Renal pelvis (tissue), 4 donors: ENCODE results near the gene NEAT1. TPM values are rescaled to one million over a fixed set of nuclear protein-coding genes. Genes with fewer than 3 reads are reported as not detected.

Experiments used
- DNase-seq: peaks from one replicate; pipeline ENCODE4 v3.0.0-alpha.2; 2013
- polyA plus RNA-seq, 3 donors: library from polyadenylated mRNA; unstranded; fragments of 120-200 nt; gene quantifications; one replicate each; pipeline ENCODE4 v1.2.1, GENCODE V29; 2013; ENCODE audit not compliant: insufficient read length in 3 of 3

Gene NEAT1
- polyA plus RNA-seq, 3 donors = 120 to 327 (median 277) TPM

DNA sequence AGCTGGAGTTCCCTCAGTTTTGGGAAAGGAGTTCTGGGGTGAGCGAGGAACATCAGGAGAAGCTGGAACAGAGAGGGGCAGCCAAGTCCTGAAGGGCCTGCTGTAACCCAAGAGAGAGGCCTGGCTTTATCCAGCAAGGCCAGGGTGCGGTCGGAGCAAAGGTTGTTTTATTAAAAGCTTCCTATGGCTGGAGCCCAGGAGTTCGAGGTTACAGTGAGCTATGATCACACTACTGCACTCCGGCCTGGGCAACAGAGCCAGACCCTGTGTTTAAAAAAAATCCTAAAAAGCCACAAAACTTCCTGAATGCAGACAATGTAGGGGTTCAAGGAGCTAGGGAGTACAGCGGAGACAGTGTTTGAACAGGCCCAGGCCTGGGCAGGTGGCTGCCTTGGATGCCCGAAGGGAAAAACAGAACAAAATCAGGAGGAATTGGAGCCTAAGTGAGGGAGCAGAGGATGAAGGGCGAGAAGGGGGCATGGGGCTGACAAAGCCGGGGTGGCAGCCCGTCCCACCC is 54.1 kb downstream of the NEAT1 start:
- DNase-seq = no peak

DNA sequence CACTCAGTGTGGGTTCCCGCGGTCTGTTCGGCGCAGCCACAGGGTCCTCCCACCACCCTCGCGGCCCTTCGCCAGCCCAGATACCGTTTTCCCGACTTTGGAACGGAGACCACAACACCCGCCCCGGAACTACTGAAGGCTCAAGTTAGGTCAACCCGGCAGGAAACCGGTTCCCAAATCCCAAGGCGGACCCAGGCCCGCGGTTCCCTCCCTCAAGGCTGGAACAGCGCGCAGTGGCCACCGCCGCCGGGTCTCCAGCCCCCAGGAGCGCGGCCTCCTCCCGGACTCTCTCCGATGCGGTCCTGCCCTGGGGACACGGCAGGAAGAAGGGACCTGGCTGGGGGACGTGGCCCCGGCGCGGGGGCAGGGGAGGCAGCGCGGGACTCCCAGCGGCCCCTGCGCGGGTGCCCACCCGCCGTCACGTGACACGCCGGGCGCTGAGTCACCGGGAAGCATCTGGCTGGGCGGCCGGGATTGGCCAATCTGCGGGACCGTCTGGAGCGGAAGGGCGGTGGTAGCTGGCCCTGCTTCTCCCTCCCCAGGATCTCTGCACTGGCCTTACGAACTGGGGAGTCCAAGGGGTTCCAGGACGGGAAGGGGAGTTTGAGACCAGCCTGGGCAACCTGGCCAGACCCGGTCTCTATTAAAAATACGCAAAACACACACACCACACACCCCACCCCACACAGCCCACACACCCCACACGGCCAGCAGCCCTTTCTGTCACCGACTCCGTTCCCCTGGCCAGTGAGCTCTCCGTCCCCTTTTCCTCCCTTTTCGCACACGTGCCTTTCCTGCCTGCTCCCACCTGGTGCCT is 54.8 kb downstream of the NEAT1 start:
- peak; percentile 93 for DNase-seq

DNA sequence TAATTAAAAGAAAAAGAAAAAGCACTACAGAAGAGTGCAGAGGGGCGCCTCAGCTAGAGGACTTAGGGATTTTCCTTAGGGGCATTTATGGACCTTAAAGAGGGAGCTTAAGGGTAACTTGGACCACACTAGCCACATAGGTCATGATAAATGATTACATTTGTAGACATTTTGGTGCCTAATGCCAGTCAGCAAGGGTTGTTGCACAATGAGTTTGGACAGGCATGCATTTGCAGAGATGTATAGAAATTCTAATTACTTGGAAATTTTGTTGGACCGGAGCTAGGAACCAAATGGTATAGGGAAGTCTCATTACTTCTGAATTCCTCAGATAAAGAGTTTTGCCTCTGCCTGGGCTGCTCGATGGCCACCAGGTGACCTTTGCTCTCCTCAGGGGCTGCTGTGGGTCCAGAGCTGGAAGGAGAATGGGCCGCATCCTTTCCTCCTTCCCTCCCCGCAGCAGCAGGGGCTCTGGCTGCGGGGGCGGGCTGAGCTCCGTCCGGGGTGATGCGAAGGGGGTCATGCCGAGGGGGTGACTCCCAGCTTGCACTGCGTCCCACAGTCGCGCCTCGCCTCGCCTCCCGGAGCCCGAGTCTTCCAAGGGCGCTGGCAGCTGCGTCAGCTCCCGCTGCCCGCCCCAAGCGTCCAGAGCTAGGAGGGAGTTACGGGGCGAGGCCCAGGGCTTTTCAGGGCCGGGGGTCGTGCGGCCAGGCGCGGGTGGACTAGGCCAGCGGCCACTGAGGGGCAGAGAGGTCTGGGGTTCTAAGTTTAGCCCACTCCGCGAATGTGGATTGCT is 56.0 kb downstream of the NEAT1 start:
- DNase-seq = no peak

- DNase-seq = no peak
Measured at GRCh38 chr11:65479184-65480145, 56.9 kb downstream of the NEAT1 start.

DNA sequence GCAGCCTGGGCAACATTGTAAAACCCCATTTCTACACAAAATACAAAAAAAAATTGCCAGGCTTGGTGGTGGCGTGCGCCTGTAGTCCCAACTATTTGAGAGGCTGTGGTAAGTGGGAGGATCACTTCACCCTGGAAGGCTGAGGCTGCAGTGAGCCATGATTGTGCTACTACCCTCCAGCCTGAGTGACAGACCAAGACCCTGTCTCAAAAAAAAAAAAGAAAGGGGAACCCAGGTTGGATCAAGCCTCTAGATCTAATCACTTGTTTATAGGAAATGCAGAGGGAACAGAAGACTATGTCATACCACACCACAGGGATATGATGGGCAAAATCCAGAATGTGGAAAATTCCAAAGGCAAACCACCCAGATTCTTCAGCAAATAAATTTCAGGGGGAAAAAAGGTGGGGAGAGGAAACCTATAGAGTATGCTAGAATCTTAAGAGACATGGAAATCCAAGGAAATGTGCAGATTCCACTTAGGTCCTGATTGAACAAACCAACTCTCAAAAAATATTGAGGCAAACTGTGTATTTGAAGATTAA is 59.8 kb downstream of the NEAT1 start:
- no peak for DNase-seq

- DNase-seq = no peak
Measured at GRCh38 chr11:65485920-65486219, 63.3 kb downstream of the NEAT1 start.

DNA sequence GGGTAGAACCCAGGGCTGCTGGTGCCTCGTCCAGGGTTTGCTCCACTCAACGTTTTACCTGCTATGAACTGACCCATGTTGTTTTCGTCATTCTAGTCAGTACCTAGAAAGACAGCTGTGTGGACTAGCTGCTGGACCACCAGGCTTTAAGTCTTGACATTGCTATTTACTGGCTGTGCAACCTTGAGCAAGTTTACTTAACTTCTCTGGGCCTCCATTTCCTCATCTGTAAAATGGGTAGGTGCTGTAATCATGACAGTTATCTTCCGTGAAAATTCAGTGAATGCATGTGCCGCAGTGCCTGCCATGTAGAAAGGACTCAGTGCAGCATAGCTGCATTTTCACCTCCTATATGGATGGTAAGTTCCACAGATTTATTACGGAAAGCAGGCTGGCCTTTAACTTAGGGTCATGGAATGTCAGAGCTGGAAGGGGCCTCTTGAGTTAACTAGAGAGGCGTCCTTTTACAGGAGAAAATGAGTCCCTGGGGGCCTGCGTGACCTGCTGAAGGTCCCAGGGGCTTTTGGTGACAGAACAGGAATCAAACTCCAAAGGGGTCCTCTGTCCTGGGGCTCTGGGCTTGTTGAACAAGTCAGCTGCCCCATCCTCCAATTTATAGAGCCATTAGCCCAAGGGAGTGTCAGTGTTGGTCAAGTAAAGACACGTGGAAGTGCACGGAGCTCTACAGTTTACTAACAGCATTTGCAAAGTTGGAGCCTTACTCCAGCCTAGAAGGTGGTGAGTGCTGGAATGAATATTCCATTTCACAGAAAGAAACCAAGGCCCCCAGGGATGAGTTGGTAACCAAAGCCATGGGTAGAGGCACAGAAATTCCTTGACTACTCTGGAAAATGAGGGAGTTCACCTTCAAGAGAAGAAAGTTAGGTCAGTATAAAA is 64.2 kb downstream of the NEAT1 start:
- DNase-seq = no peak

DNA sequence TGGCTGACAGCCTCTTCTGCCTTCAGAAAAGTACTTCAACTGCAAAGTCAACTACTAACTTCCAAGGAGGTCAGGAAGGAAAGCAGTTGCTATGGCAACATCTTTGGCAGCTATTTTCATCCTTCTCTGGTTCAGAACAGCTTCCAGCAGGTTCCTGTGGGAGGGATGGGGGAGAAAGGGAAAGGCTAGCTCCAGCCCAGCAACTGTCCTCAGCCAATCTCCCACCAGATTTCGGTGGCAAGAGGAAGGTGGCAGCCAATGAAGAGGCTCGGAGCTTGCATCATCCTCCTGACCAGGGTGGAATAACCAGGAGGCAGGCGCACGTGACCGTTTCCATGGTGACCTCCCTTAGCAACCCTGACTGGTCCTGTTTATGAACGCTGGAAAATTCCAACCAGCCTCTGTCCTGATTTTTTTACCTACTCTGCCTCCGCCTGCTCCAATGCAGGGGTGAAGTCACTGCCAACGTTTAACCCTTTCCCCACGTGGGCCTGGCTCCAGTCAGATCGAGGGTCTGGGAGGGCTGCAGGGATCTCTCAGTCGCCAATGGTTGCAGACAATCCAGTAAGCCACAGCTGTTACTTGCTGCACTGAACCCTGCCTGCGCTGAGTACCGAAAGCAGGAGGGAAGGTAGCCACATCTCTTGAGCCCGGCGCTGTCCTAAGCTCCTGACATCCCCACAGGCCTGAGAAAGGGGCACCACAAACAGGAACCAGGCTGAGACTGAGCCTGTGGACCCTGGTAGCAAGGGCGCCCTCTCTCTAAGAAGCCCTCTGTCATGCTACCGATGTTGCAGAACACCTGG is 65.1 kb downstream of the NEAT1 start:
- DNase-seq = peak; percentile 100

DNA sequence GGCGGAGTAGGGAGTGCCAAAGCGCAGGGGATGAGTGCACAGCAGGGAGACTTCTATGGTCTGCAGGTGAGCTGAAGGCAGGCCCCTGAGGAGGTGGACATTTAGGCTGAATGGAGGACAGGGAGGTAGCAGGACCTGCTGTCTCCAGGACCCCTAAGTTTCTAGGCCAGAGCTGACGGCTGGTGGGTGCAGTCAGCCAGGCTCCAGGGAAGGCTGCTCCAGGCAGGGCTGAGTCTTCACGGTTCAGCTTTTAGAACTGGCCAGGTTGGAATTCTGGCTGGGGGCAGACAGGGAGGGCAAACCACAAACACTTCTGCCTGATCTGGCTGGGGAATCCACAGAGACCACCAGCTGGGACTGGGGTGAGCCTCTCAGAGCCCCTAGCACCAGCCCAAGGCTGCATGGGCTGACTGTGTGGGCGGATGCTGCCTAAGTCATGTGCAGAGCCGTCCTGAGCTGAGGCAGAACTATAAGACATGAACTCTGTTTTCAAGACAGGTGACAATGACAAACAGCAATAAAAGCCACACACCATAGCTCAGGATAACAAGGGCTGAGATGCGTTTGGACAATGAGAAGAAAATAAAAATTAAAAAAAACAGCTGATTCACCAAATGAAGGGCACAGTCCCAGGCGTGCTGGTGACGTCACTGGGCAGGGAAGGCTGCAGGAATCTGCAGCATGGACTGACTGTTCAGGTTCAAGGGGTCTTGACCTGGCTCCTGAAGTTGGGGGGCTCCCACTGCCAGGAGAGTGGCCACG is 65.9 kb downstream of the NEAT1 start:
- no peak for DNase-seq

DNA sequence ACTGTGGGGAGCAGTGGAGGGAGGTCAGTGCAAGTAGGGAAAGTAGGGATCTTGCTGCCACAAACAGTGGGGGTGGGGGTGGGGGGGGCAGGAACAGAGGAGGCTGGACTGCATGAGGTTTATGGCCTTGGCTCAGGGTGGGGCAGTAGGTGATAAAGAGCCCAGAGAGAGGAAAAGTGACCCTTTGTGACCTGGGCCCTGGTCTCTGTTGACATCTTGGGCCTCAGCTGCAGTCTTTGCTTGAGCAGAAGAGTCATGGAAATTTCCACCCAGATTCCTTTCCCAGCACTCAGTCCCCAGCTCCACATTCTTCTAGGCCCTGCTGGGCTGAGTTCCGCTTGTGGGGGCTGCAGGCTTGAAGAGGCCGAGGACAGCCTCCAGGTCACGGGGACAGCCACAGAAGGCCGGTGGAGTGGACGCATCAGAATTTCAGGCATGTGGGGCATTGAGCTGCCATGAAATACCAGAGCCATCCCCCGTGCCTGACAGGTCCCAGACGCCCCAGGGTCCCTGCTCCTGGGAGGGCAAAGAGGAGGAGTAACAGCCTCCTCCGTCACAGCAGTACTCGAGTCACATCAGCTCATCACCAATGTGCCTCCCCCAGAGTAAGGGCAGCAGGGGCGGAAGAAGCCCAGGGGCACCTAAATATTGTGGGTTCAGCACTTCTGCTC is 66.6 kb downstream of the NEAT1 start:
- peak; percentile 77 for DNase-seq

DNA sequence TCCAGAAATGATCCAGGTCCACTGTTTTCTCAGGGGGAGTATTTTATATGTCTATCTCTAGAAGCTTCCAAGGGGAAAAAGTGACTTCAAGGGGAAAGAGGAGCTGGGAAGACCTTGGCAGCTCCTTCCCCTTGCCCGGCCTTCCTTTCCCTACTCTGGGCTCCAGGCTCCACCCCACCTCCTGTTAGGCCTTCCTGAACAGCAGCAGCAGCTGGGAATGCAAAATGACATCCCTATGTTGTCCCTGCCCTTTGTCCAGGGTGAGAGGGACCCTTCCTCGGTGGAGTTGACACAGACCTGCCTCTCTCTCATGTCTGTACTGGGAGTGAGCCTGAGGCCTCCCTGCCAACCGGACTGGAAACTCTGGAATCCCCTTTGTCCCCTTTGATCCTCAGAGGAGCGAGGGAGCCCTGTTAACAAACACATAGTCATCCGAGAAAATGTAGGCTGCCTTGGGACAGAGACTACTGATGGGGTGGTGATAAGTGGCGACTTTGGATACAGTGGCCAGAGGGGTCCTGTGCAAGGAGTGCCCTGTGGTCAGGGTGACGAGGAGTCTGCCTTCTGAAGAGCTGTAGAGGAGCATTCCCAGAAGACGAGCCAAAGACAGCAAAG is 67.2 kb downstream of the NEAT1 start:
- DNase-seq = no peak

DNA sequence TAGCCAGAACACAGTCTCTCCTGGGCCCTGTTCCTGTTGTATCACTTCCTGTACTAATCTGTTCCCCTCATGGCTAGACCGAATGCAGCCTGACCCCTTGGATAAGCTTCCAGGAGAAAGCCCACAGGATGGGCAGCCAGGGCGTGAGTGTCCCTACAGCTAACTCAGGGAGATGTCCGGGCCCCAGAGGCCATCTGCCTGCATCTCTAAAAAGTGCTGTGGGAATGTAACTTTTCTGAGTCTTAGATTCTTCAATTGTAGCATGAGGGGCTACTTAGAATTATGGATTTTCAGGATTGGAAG is 68.5 kb downstream of the NEAT1 start:
- no peak for DNase-seq

- DNase-seq = no peak
Measured at GRCh38 chr11:65491614-65492386, 69.2 kb downstream of the NEAT1 start.

- no peak for DNase-seq
Measured at GRCh38 chr11:65492387-65492636, 69.7 kb downstream of the NEAT1 start.

GRCh38 chr11:65492637-65493366 is 70.2 kb downstream of the NEAT1 start:
- no peak for DNase-seq

DNA sequence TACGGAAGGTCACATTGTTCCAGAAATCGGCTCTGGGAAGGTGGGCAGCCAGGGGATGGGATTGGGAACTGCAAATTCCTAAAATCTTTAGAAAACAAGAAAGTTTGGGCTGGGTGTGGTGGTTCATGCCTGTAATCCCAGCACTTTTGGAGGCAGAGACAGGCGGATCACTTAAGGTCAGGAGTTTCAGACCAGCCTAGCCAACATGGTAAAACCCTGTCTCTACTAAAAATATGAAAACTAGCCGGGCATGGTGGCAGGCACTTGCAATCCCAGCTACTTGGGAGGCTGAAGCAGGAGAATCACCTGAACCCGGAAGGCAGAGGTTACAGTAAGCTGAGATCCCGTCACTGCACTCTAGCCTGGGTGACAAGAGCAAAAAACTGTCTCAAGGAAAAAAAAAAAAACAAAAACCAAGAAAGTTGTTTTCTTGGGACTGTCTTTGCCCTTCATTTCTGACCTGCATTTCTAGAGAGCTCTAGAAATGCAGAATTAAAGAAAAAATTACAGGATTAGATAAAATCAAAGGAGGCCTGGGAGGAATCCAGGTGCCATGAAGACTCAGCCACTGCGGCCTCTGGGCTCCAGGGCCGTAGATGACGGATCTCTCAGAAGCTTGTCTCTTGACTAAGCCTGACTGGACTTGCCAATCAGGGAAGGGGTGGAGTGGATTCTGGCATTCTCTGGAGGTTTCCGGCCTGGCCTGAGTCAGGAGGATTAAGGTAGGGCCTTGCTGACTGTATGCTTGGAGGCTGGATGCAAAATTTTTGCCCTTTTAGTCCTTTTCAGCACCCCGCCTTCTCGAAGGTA is 71.0 kb downstream of the NEAT1 start:
- DNase-seq = no peak
